DOHH2 (cell line): ENCODE measurements around the gene LMOD1.

ENCODE experiments used
- H3F3A ChIP-seq: fragments of 200-600 bp; sonication (generic), shearing (Covaris generic); 2 replicates; pipeline ENCODE4 v1.6.0; 2016; ENCODE audit warnings: antibody characterized with exemption, mild to moderate bottlenecking; ENCODE audit not compliant: control insufficient read depth, insufficient read depth
- H3K27ac ChIP-seq: fragments of 200-600 bp; sonication (generic); 2 replicates; pipeline ENCODE4 v1.5.1; 2014; ENCODE audit warnings: low read depth, mild to moderate bottlenecking, low read length, moderate library complexity
- H3K27me3 ChIP-seq: fragments of 200-600 bp; sonication (generic); 2 replicates; pipeline ENCODE4 v1.6.1; 2014; ENCODE audit warnings: mild to moderate bottlenecking, low read length, mixed read lengths; ENCODE audit not compliant: control insufficient read depth
- H3K36me3 ChIP-seq: fragments of 200-600 bp; sonication (generic); 2 replicates; pipeline ENCODE4 v1.6.1; 2014; ENCODE audit warnings: mild to moderate bottlenecking, low read length, moderate library complexity, mixed read lengths; ENCODE audit not compliant: control insufficient read depth
- H3K4me1 ChIP-seq: fragments of 200-600 bp; sonication (generic); 2 replicates; pipeline ENCODE4 v1.6.1; 2014; ENCODE audit warnings: mild to moderate bottlenecking, low read length, mixed read lengths; ENCODE audit not compliant: control insufficient read depth
- H3K4me2 ChIP-seq: fragments of 200-600 bp; sonication (generic); 2 replicates; pipeline ENCODE4 v1.6.0; 2014; ENCODE audit warnings: mild to moderate bottlenecking, low read length, moderate library complexity
- H3K4me3 ChIP-seq: fragments of 200-600 bp; sonication (generic); 2 replicates; pipeline ENCODE4 v1.5.1; 2014; ENCODE audit warnings: mild to moderate bottlenecking, low read length, mixed read lengths
- H3K79me2 ChIP-seq: fragments of 200-600 bp; sonication (generic); 2 replicates; pipeline ENCODE4 v1.6.1; 2014; ENCODE audit warnings: mild to moderate bottlenecking, low read length, mixed read lengths; ENCODE audit not compliant: control insufficient read depth
- H3K9me2 ChIP-seq: fragments of 200-600 bp; sonication (generic); replicated peaks from 2 replicates; pipeline ENCODE4 v1.6.1; 2014; ENCODE audit warnings: mild to moderate bottlenecking, low read length, mixed read lengths; ENCODE audit not compliant: control insufficient read depth
- H3K9me3 ChIP-seq: fragments of 200-600 bp; sonication (generic); 2 replicates; pipeline ENCODE4 v1.6.1; 2014; ENCODE audit warnings: antibody characterized with exemption, low read length, mixed read lengths; ENCODE audit not compliant: control insufficient read depth, insufficient read depth
- H4K20me1 ChIP-seq: fragments of 200-600 bp; sonication (generic); 2 replicates; pipeline ENCODE4 v1.6.0; 2014; ENCODE audit warnings: low read depth, mild to moderate bottlenecking, antibody characterized with exemption, low read length, moderate library complexity; ENCODE audit not compliant: control insufficient read depth, insufficient read depth
- CTCF ChIP-seq: fragments of 200-600 bp; sonication (generic); IDR thresholded peaks from one replicate; pipeline ENCODE4 v1.5.1; 2014; ENCODE audit warnings: antibody characterized with exemption, mild to moderate bottlenecking, low read depth, low read length; ENCODE audit not compliant: poor library complexity, severe bottlenecking
- EZH2phosphoT487 ChIP-seq: fragments of 200-600 bp; sonication (generic); IDR thresholded peaks from 2 replicates; pipeline ENCODE4 v1.6.1; 2017; ENCODE audit warnings: borderline replicate concordance, mild to moderate bottlenecking, antibody characterized with exemption, low read length, moderate library complexity, mixed read lengths

LMOD1 gene

GRCh38 chr1:201905234-201905890 is 41.0 kb downstream of the LMOD1 start:
- Histone ChIP-seq H3K79me2 (no peaks in the 10 kb centered on the region), H4K20me1 (no peaks in the 10 kb centered on the region), H3K27ac (no peak overlapping the region), H3K36me3 (no peaks in the 10 kb centered on the region), H3K4me3 (no peak overlapping the region), H3K4me2 (no peak overlapping the region), H3K4me1 (no peaks in the 10 kb centered on the region), H3F3A (no peaks in the 10 kb centered on the region), H3K9me3 (no peaks in the 10 kb centered on the region), H3K27me3 (peaks cover 5% of the 10 kb centered on the region; the same call in 1 of the 2 replicates), H3K9me2 (no peaks in the 10 kb centered on the region)
- TF ChIP-seq EZH2phosphoT487 (no peak), CTCF (no peak)

GRCh38 chr1:201904579-201904978 is 41.8 kb downstream of the LMOD1 start:
- Histone ChIP-seq H3K36me3 (no peaks in the 10 kb centered on the region), H3K27me3 (peaks cover 1% of the 10 kb centered on the region; the same call in 1 of the 2 replicates), H3K4me1 (no peaks in the 10 kb centered on the region), H3K79me2 (no peaks in the 10 kb centered on the region), H4K20me1 (no peaks in the 10 kb centered on the region), H3K9me3 (no peaks in the 10 kb centered on the region), H3F3A (no peaks in the 10 kb centered on the region), H3K27ac (no peak overlapping the region), H3K4me3 (no peak overlapping the region), H3K4me2 (no peak overlapping the region), H3K9me2 (no peaks in the 10 kb centered on the region)
- TF ChIP-seq EZH2phosphoT487 (no peak), CTCF (no peak)

- no peaks in the 10 kb centered on the region for H4K20me1 ChIP-seq
- H3K9me2 ChIP-seq: no peaks in the 10 kb centered on the region
- TF ChIP-seq CTCF: no peak
- no peak for TF ChIP-seq EZH2phosphoT487
These were observed 43.2 kb downstream of the LMOD1 start for GRCh38 chr1:201903135-201903534.

More at GRCh38 chr1:201903135-201903534, 43.2 kb downstream of the LMOD1 start:
- Histone ChIP-seq H3K9me3 (no peaks in the 10 kb centered on the region), H3F3A (no peaks in the 10 kb centered on the region), H3K36me3 (no peaks in the 10 kb centered on the region), H3K4me1 (no peaks in the 10 kb centered on the region), H3K79me2 (no peaks in the 10 kb centered on the region), H3K4me3 (no peak overlapping the region), H3K4me2 (no peak overlapping the region), H3K27me3 (peaks cover 4% of the 10 kb centered on the region; the same call in 1 of the 2 replicates), H3K27ac (no peak overlapping the region)
